T-cell (primary cell): Measurements from ENCODE around the gene PFKFB3. TPM values are rescaled to one million over a fixed set of nuclear protein-coding genes. Genes with fewer than 3 reads are reported as not detected.

ENCODE experiments used
- ATAC-seq, 4 experiments: fragments of 200-7000 bp in 3 of 4; fragments of 150-1000 bp in 1 of 4; cut with Tn5 transposase; replicated peaks in 1 of 4; 1 replicate in 3 of 4; 2 replicates in 1 of 4; pipeline ENCODE4 v1.10.0; 2021; ENCODE audit warnings: moderate library complexity in 3 of 4, mild to moderate bottlenecking in 2 of 4, moderate number of reproducible peaks in 1 of 4
- CTCF ChIA-PET, 2 donors: fragments of 300-600 bp; sonication (Branson Sonifier 250); formaldehyde crosslinking; loops; one replicate each; lab custom pipeline; 2022; ENCODE audit warnings: antibody characterized with exemption in 2 of 2; lab: Charles Lee
- POLR2A ChIA-PET, 2 donors: fragments of 300-600 bp; sonication (Branson Sonifier 250); formaldehyde crosslinking; loops; one replicate each; lab custom pipeline; 2022; ENCODE audit warnings: antibody characterized with exemption in 2 of 2; lab: Charles Lee
- DNase-seq, 35 experiments: peaks; one replicate each; pipeline versions ENCODE4 v3.0.0 to v3.0.0-alpha.2; 2013 to 2023
- H3K27ac ChIP-seq: one replicate; pipeline ENCODE4 v1.5.1; 2013; ENCODE audit warnings: low read length
- H3K27me3 ChIP-seq, 2 experiments: replicated peaks in 1 of 2; 1 replicate in 1 of 2; 2 replicates in 1 of 2; pipeline versions ENCODE4 v1.6.1 to v1.7.0; 2013; ENCODE audit warnings: low read length in 1 of 2, mixed read lengths in 1 of 2; ENCODE audit not compliant: control insufficient read depth in 2 of 2, insufficient read depth in 2 of 2; ENCODE audit errors: extremely low read depth in 1 of 2
- H3K36me3 ChIP-seq, 2 donors: 1 replicate in 1 of 2; 2 replicates in 1 of 2; pipeline versions ENCODE4 v1.6.1 to v1.7.0; 2013; ENCODE audit warnings: low read length in 1 of 2; ENCODE audit not compliant: control insufficient read depth in 2 of 2, insufficient read depth in 1 of 2; ENCODE audit errors: extremely low read depth in 1 of 2
- H3K4me1 ChIP-seq, 2 experiments: 1 replicate in 1 of 2; 2 replicates in 1 of 2; pipeline versions ENCODE4 v1.6.1 to v1.7.0; 2013; ENCODE audit warnings: low read length in 2 of 2, mixed read lengths in 1 of 2; ENCODE audit not compliant: insufficient read depth in 2 of 2, control insufficient read depth in 1 of 2; ENCODE audit errors: extremely low read depth in 1 of 2
- H3K4me3 ChIP-seq, 2 donors: 1 replicate in 1 of 2; 2 replicates in 1 of 2; pipeline versions ENCODE4 v1.5.1 to v1.7.0; 2013; ENCODE audit warnings: mild to moderate bottlenecking in 2 of 2, low read length in 1 of 2, moderate library complexity in 1 of 2; ENCODE audit not compliant: control insufficient read depth in 1 of 2; ENCODE audit errors: extremely low read depth in 1 of 2
- H3K9me3 ChIP-seq: 2 replicates; pipeline ENCODE4 v1.7.0; 2013
- H3K27ac Mint-ChIP-seq, 2 donors: one replicate each; pipeline ENCODE4 v1.8.0; 2020 to 2021; ENCODE audit warnings: mild to moderate bottlenecking in 2 of 2, mixed read lengths in 2 of 2
- H3K27me3 Mint-ChIP-seq, 2 donors: one replicate each; pipeline ENCODE4 v1.8.0; 2021 to 2022; ENCODE audit warnings: mixed read lengths in 2 of 2
- H3K36me3 Mint-ChIP-seq: one replicate; pipeline ENCODE4 v1.8.0; 2021; ENCODE audit warnings: mixed read lengths
- H3K4me1 Mint-ChIP-seq, 3 donors: one replicate each; pipeline ENCODE4 v1.8.0; 2020 to 2022; ENCODE audit warnings: mixed read lengths in 3 of 3, mild to moderate bottlenecking in 1 of 3
- H3K4me3 Mint-ChIP-seq, 3 donors: one replicate each; pipeline ENCODE4 v1.8.0; 2020 to 2022; ENCODE audit warnings: mild to moderate bottlenecking in 3 of 3, mixed read lengths in 3 of 3, moderate library complexity in 3 of 3
- H3K9me3 Mint-ChIP-seq, 3 donors: one replicate each; pipeline ENCODE4 v1.8.0; 2020 to 2022; ENCODE audit warnings: mixed read lengths in 3 of 3
- WGBS: methylation state at CpG from one replicate; pipeline ENCODE4 v1.1.5; 2013; ENCODE audit warnings: missing lambda C conversion rate; ENCODE audit not compliant: insufficient coverage; 5-methylcytosine and 5-hydroxymethylcytosine counted together
- total RNA-seq, 35 experiments: library from RNA in 6 of 35; stranded (reverse) in 6 of 35; fragments of 120-200 nt in 1 of 35; gene quantifications; one replicate each; pipeline versions ENCODE4 v1.2.1 to v1.2.4 and lab custom pipeline; 2013 to 2026

The PFKFB3 gene
- total RNA-seq, 5 donors from 2014 or later (not counting 1 experiment from before 2014, with no cell fraction given): 48.7 to 99.2 (median 93.9) TPM

DNA sequence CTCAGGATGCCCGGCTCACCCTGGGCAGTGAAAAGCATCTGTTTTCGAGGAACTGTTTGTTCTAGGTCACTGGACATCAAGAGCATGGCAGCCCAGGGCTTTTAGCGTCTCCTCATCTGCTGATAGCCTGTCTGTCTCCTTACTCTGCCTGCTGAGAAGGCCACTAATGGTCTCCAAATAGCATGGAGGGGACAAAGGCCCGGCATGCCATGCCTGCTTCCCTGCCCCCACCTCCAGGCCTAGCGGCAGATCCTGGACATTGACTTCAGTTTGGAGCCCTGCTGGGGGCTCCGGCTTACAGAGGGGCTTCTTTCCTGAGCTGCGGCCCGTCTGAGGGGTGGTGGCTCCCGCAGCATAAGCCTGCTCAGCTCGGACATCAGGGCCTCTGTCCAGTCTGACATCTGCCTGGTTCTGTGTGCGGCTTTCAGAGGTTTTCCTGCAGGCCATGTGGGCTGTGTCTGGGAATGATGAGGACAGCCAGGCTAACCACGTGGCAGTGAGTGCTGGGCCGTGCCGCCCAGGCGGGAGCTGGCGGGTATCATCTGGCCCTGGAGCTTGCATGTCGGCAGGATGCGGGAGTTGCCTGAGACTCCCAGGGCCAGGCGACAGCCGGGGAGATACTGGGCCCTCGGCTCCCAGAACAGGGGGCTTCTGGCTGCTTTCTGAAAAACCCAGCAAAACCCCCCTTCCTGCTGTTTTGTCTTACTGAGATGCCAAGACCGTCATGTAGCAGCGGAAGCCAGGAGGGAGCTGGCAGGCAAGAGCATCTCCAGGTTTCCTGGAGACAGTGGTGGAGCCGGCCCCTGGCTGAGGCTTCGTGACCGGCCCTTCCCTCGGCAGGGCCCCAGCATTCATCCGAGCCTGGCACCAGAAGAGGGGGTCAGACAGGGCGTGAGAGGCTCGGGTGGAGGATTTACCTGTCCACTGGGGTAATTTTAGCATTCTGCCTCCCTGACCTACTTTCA lies 9.2 kb downstream of the PFKFB3 start:
- Mint-ChIP-seq H3K9me3 (no peaks in the 10 kb centered on the region), H3K36me3 (peaks cover 33% of the 10 kb centered on the region), H3K27me3 (no peaks in the 10 kb centered on the region), H3K4me1 (peaks cover 16 to 28% (median 24%) of the 10 kb centered on the region in 3 donors), H3K27ac (no peak overlapping the region), H3K4me3 (no peak overlapping the region)
- H3K4me1 ChIP-seq: no peaks in the 10 kb centered on the region
- DNase-seq (no peak), ATAC-seq (no peak)
- ChIA-PET CTCF (interaction anchor here in 1 of 2 donors (1.0 kb wide), 1 partner anchor 189 kb away, joined by 3 read pairs; no protein-coding TSS in a partner anchor), POLR2A (no interaction called here)
- H3K4me3 ChIP-seq: no peak overlapping the region
- WGBS: 93% methylated on average over 25 of the region's 30 CpGs
- H3K27ac ChIP-seq: no peak overlapping the region
- H3K36me3 ChIP-seq: peaks cover 16 to 37% of the 10 kb centered on the region in 2 donors
- no peaks in the 10 kb centered on the region for H3K27me3 ChIP-seq
- H3K9me3 ChIP-seq: no peaks in the 10 kb centered on the region

DNA sequence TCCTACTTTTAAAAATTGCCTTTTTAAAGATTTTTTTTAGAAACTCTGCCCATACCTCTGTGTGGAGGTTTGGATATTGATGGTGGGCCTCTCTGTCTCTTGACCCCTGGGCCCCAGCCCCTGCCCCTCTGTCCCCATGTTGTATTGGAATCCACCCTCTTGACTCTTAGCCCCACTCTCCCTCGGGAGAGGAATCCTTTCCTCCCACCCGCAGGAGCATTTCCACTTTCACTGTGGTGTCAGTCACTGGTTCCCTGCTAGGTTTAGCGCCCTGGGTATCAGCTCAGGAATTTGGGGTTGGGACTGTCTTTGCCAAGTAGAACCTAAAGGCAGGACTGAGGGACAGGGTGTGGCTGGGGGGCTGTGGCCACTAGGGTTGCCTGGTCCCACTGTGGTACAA lies 10.1 kb downstream of the PFKFB3 start:
- H3K4me1 ChIP-seq: no peaks in the 10 kb centered on the region
- POLR2A ChIA-PET: no interaction called here
- H3K4me1 Mint-ChIP-seq: peaks cover 12 to 24% (median 17%) of the 10 kb centered on the region in 3 donors
- DNase-seq: no peak
- H3K27me3 Mint-ChIP-seq: no peaks in the 10 kb centered on the region
- H3K36me3 ChIP-seq: peaks cover 19 to 46% of the 10 kb centered on the region in 2 donors
- no peak overlapping the region for H3K27ac ChIP-seq
- WGBS: 100% methylated on average over 1 of the region's 3 CpGs
- no peak overlapping the region for H3K4me3 Mint-ChIP-seq
- no peak for ATAC-seq
- peaks cover 35% of the 10 kb centered on the region for H3K36me3 Mint-ChIP-seq
- H3K9me3 Mint-ChIP-seq: no peaks in the 10 kb centered on the region
- H3K27ac Mint-ChIP-seq: no peak overlapping the region
- no peaks in the 10 kb centered on the region for H3K9me3 ChIP-seq
- no peaks in the 10 kb centered on the region for H3K27me3 ChIP-seq
- H3K4me3 ChIP-seq: no peak overlapping the region
- CTCF ChIA-PET: interaction anchor here in 1 of 2 donors (1.0 kb wide), 1 partner anchor 189 kb away, joined by 3 read pairs; no protein-coding TSS in a partner anchor

DNA sequence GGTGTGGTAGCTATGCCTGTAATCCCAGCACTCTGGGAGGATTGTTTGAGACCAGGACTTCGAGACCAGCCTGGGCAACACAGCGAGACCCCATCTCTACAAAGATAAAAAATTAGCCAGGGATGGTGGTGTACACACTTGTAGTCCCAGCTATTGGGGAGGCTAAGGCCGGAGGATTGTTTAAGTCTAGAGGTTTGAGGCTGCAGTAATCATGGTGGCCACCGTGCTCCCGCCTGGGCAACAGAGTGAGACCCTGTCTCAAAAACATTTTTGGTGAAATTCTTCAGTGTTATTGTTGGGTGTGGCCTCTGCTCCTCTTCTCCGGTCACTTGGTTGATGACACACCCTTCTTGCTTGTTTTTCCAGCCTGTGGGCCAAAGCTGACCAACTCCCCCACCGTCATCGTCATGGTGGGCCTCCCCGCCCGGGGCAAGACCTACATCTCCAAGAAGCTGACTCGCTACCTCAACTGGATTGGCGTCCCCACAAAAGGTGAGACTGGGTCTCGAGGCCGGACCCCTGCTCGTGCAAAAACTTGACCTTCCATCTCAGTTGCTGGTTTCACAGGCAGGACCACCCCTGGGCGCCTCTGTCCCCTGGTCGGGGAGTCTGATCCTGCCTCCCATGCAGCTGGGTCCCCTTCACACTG lies 10.6 kb downstream of the PFKFB3 start:
- POLR2A ChIA-PET: no interaction called here
- ATAC-seq (no peak), DNase-seq (no peak)
- H3K27me3 Mint-ChIP-seq: no peaks in the 10 kb centered on the region
- no peak overlapping the region for H3K4me3 Mint-ChIP-seq
- CTCF ChIA-PET: interaction anchor here in 1 of 2 donors (1.0 kb wide), 1 partner anchor 188 kb away, joined by 3 read pairs; no protein-coding TSS in a partner anchor
- H3K9me3 Mint-ChIP-seq: no peaks in the 10 kb centered on the region
- Histone ChIP-seq H3K27me3 (no peaks in the 10 kb centered on the region), H3K36me3 (peaks cover 19 to 48% of the 10 kb centered on the region in 2 donors), H3K27ac (no peak overlapping the region), H3K4me1 (no peaks in the 10 kb centered on the region), H3K4me3 (no peak overlapping the region), H3K9me3 (no peaks in the 10 kb centered on the region)
- 98% methylated on average over 14 of the region's 17 CpGs for WGBS
- H3K4me1 Mint-ChIP-seq: peaks cover 10 to 20% (median 14%) of the 10 kb centered on the region in 3 donors
- H3K36me3 Mint-ChIP-seq: peaks cover 35% of the 10 kb centered on the region
- no peak overlapping the region for H3K27ac Mint-ChIP-seq

GRCh38 chr10:6213908-6214307 lies 11.2 kb downstream of the PFKFB3 start:
- Mint-ChIP-seq H3K9me3 (no peaks in the 10 kb centered on the region), H3K4me1 (peaks cover 9 to 15% (median 10%) of the 10 kb centered on the region in 3 donors), H3K27ac (no peak overlapping the region), H3K27me3 (no peaks in the 10 kb centered on the region), H3K36me3 (peaks cover 41% of the 10 kb centered on the region), H3K4me3 (no peak overlapping the region)
- POLR2A ChIA-PET: no interaction called here
- Histone ChIP-seq H3K9me3 (no peaks in the 10 kb centered on the region), H3K4me1 (no peaks in the 10 kb centered on the region), H3K27me3 (no peaks in the 10 kb centered on the region), H3K4me3 (no peak overlapping the region), H3K27ac (no peak overlapping the region), H3K36me3 (peaks cover 22 to 52% of the 10 kb centered on the region in 2 donors)
- DNase-seq (no peak), ATAC-seq (no peak)
- CTCF ChIA-PET: no interaction called here
- WGBS: 100% methylated on average over 3 of the region's 5 CpGs

- Mint-ChIP-seq H3K27ac (no peak overlapping the region), H3K4me1 (peaks cover 6 to 12% (median 10%) of the 10 kb centered on the region in 3 donors), H3K36me3 (peaks cover 48% of the 10 kb centered on the region), H3K9me3 (no peaks in the 10 kb centered on the region), H3K27me3 (no peaks in the 10 kb centered on the region), H3K4me3 (no peak overlapping the region)
- Histone ChIP-seq H3K27ac (no peak overlapping the region), H3K4me1 (no peaks in the 10 kb centered on the region), H3K27me3 (no peaks in the 10 kb centered on the region), H3K4me3 (no peak overlapping the region), H3K9me3 (no peaks in the 10 kb centered on the region), H3K36me3 (peaks cover 23 to 59% of the 10 kb centered on the region in 2 donors)
- no CpG with 5 or more reads among the region's 7 CpGs for WGBS
- ATAC-seq (no peak), DNase-seq (no peak)
- CTCF ChIA-PET: no interaction called here
- POLR2A ChIA-PET: no interaction called here
These were observed 11.9 kb downstream of the PFKFB3 start for GRCh38 chr10:6214612-6215011.

DNA sequence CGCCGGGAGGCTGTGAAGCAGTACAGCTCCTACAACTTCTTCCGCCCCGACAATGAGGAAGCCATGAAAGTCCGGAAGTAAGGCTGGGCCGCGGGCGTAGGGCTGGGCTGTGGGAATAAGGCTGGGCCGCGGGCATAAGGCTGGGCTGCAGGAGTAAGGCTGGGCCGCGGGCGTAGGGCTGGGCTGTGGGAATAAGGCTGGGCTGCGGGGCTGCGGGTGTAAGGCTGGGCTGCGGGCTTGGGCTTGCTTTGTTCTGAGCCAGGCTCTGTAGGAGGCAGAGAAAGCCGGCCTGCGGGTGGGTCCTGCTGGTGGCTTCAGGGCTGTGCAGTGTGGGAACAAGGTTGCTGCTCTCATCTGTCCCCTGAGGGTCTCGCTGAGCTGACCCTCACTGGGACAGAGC lies 12.5 kb downstream of the PFKFB3 start:
- ChIA-PET CTCF (interaction anchor here in 1 of 2 donors (0.6 kb wide), 1 partner anchor 120 kb away, joined by 5 read pairs; no protein-coding TSS in a partner anchor), POLR2A (interaction anchor here in 1 of 2 donors (0.6 kb wide), 1 partner anchor 98 kb away, joined by 5 read pairs; no protein-coding TSS in a partner anchor)
- peaks cover 23 to 66% of the 10 kb centered on the region in 2 donors for H3K36me3 ChIP-seq
- no peak overlapping the region for H3K4me3 ChIP-seq
- Mint-ChIP-seq H3K27ac (no peak overlapping the region), H3K4me1 (peaks cover 6 to 10% (median 10%) of the 10 kb centered on the region in 3 donors), H3K4me3 (no peak overlapping the region), H3K36me3 (peaks cover 48% of the 10 kb centered on the region), H3K9me3 (no peaks in the 10 kb centered on the region), H3K27me3 (no peaks in the 10 kb centered on the region)
- H3K9me3 ChIP-seq: no peaks in the 10 kb centered on the region
- peak in 1 of 4 experiments; percentile 12 for ATAC-seq
- no peaks in the 10 kb centered on the region for H3K27me3 ChIP-seq
- 97% methylated on average over 18 of the region's 19 CpGs for WGBS
- no peak overlapping the region for H3K27ac ChIP-seq
- no peak for DNase-seq
- H3K4me1 ChIP-seq: no peaks in the 10 kb centered on the region
